GM06990 (cell line): ENCODE measurements around the gene POPDC2.
"Not testable (repeated sequence)": the region's sequence is repeated elsewhere in the genome, so short reads cannot be mapped to it uniquely, and the experiment has no call there.

Source experiments
- DNase-seq: peaks from one replicate; pipeline ENCODE4 v3.0.0-alpha.2; 2011; ENCODE audit not compliant: insufficient read length; ENCODE audit errors: extremely low read depth
- H3K27me3 ChIP-seq: replicated peaks from 2 replicates; pipeline ENCODE4 v1.6.0; 2011; ENCODE audit warnings: low read length; ENCODE audit not compliant: control insufficient read depth, insufficient read depth
- H3K36me3 ChIP-seq: 2 replicates; pipeline ENCODE4 v1.5.1; 2011; ENCODE audit warnings: low read length; ENCODE audit not compliant: control insufficient read depth, insufficient read depth
- H3K4me3 ChIP-seq: replicated peaks from 2 replicates; pipeline ENCODE4 v1.5.1; 2011; ENCODE audit warnings: low read depth, mild to moderate bottlenecking, control low read depth, low read length
- CTCF ChIP-seq: IDR thresholded peaks from 2 replicates; pipeline ENCODE4 v1.5.1; 2011; ENCODE audit warnings: low read length, control low read depth, mild to moderate bottlenecking, inconsistent platforms; ENCODE audit not compliant: insufficient read depth, poor library complexity, severe bottlenecking

POPDC2 gene

GRCh38 chr3:119596398-119596797, 64.0 kb downstream of the POPDC2 start:
- TF ChIP-seq CTCF: no peak
- Histone ChIP-seq H3K36me3 (no peaks in the 10 kb centered on the region), H3K27me3 (no peaks in the 10 kb centered on the region), H3K4me3 (no peak overlapping the region)
- DNase-seq: no peak

- TF ChIP-seq CTCF: no peak
- no peak overlapping the region for H3K4me3 ChIP-seq
- DNase-seq: no peak
- H3K27me3 ChIP-seq: no peaks in the 10 kb centered on the region
- no peaks in the 10 kb centered on the region for H3K36me3 ChIP-seq
These were observed 64.6 kb downstream of the POPDC2 start for GRCh38 chr3:119595639-119596334.

- not testable (repeated sequence) for DNase-seq, H3K27me3 ChIP-seq, H3K4me3 ChIP-seq, H3K36me3 ChIP-seq
These were observed 65.5 kb downstream of the POPDC2 start for GRCh38 chr3:119594929-119595328.

- Histone ChIP-seq H3K4me3 (no peak overlapping the region), H3K36me3 (peaks cover 2% of the 10 kb centered on the region), H3K27me3 (no peaks in the 10 kb centered on the region)
- no peak for TF ChIP-seq CTCF
- no peak for DNase-seq
These were observed 66.3 kb downstream of the POPDC2 start for GRCh38 chr3:119594066-119594465.

GRCh38 chr3:119592861-119593260, 67.5 kb downstream of the POPDC2 start:
- no peak for TF ChIP-seq CTCF
- peaks cover 3% of the 10 kb centered on the region for H3K36me3 ChIP-seq
- no peak for DNase-seq
- H3K27me3 ChIP-seq: no peaks in the 10 kb centered on the region
- no peak overlapping the region for H3K4me3 ChIP-seq
